Activated CD4-positive, alpha-beta memory T cell treated with anti-CD3 and anti-CD28 coated beads, Interleukin-2, amount 10 ng/mL, durations not matched to agents 7 days and 5 days (primary cell): Measurements from ENCODE around the gene PAQR4. TPM values are rescaled to one million over a fixed set of nuclear protein-coding genes. Genes with fewer than 3 reads are reported as not detected.

Source experiments
- total RNA-seq, 2 experiments: library from RNA; stranded (reverse); gene quantifications; one replicate each; pipeline ENCODE4 v1.2.3, GENCODE V29; 2021

The PAQR4 gene
- total RNA-seq, 2 experiments from 2014 or later = 50.0 to 52.3 TPM

Other genes starting within 250 kb of the PAQR4 start
- gene PRSS27, start 249.1 kb upstream of the PAQR4 start, total RNA-seq = 1 to 10 TPM; 1.6 to 1.8 TPM
- 100 to 1,000 TPM; 520 to 539 TPM for gene SRRM2, start 216.7 kb upstream of the PAQR4 start, total RNA-seq
- gene ELOB, start 192.1 kb upstream of the PAQR4 start, total RNA-seq = 100 to 1,000 TPM; 141 to 150 TPM
- not detected for gene PRSS33, start 181.8 kb upstream of the PAQR4 start, total RNA-seq
- gene PRSS41, start 170.9 kb upstream of the PAQR4 start, total RNA-seq = not detected
- gene PRSS21, start 152.1 kb upstream of the PAQR4 start, total RNA-seq = 1 to 10 TPM; 3.0 to 4.0 TPM
- 1 to 10 TPM; 8.8 to 9.8 TPM for gene ZG16B, start 139.0 kb upstream of the PAQR4 start, total RNA-seq
- not detected for gene PRSS22, start 111.2 kb upstream of the PAQR4 start, total RNA-seq
- 10 to 100 TPM; 19.4 to 20.5 TPM for gene FLYWCH2, start 86.1 kb upstream of the PAQR4 start, total RNA-seq
- 10 to 100 TPM; 75.2 to 80.8 TPM for gene FLYWCH1, start 57.4 kb upstream of the PAQR4 start, total RNA-seq
- gene KREMEN2, start 5.1 kb upstream of the PAQR4 start, total RNA-seq = not detected
- gene PKMYT1, start 11.1 kb downstream of the PAQR4 start, total RNA-seq = 100 to 1,000 TPM; 118 to 124 TPM
- gene CLDN9, start 43.6 kb downstream of the PAQR4 start, total RNA-seq = under 1 TPM; 0.23 to 0.28 TPM
- gene CLDN6, start 48.8 kb downstream of the PAQR4 start, total RNA-seq = not detected
- 1 to 10 TPM; 6.1 to 7.5 TPM for gene TNFRSF12A, start 51.0 kb downstream of the PAQR4 start, total RNA-seq
- 10 to 100 TPM; 37.0 to 43.3 TPM for gene HCFC1R1, start 54.6 kb downstream of the PAQR4 start, total RNA-seq
- 10 to 100 TPM; 42.4 TPM for gene THOC6, start 54.7 kb downstream of the PAQR4 start, total RNA-seq
- gene BICDL2, start 67.6 kb downstream of the PAQR4 start, total RNA-seq = 1 to 10 TPM; 1.4 to 1.9 TPM
- gene MMP25, start 77.2 kb downstream of the PAQR4 start, total RNA-seq = 100 to 1,000 TPM; 112 to 117 TPM
- gene IL32, start 96.3 kb downstream of the PAQR4 start, total RNA-seq = 1,000 to 10,000 TPM; 4,131 to 4,213 TPM
- under 1 TPM in 1 of 2 experiments, not detected in 1; 0.15 TPM for gene ZSCAN10, start 129.9 kb downstream of the PAQR4 start, total RNA-seq
- not detected for gene ZNF205, start 143.2 kb downstream of the PAQR4 start, total RNA-seq
- 10 to 100 TPM; 10.5 to 11.6 TPM for gene ZNF213, start 165.7 kb downstream of the PAQR4 start, total RNA-seq
- not detected for gene OR1F1, start 218.9 kb downstream of the PAQR4 start, total RNA-seq